ENCODE data around the gene CNPY4.
"Not testable (repeated sequence)": the region's sequence is repeated elsewhere in the genome, so short reads cannot be mapped to it uniquely, and the experiment has no call there.

Gene CNPY4

GRCh38 chr7:100122067-100122466, 2.6 kb downstream of the CNPY4 start:
- peak; percentile 88 for DNase-seq

- DNase-seq, result no peak
Measured at GRCh38 chr7:100122568-100122967, 3.1 kb downstream of the CNPY4 start.

GRCh38 chr7:100124301-100125230, 5.1 kb downstream of the CNPY4 start:
- no peak for DNase-seq

GRCh38 chr7:100126239-100126930, 7.0 kb downstream of the CNPY4 start:
- DNase-seq, result no peak

GRCh38 chr7:100126931-100127865, 7.8 kb downstream of the CNPY4 start, which contains the start of gene MBLAC1:
Gene MBLAC1, plus strand, starts transcription at chr7:100126967. Its CDS starts 429 bp downstream, at chr7:100127396.
- peak; percentile 76 for DNase-seq

GRCh38 chr7:100127866-100128636, 8.6 kb downstream of the CNPY4 start:
- DNase-seq, result no peak

GRCh38 chr7:100128637-100128963, 9.2 kb downstream of the CNPY4 start:
- DNase-seq, result no peak

GRCh38 chr7:100130220-100130607, 10.8 kb downstream of the CNPY4 start:
- DNase-seq, result not testable (repeated sequence)

- DNase-seq, result peak; percentile 24
Measured at GRCh38 chr7:100130608-100131453, 11.4 kb downstream of the CNPY4 start.

- DNase-seq, result no peak
Measured at GRCh38 chr7:100132126-100132525, 12.7 kb downstream of the CNPY4 start.

- DNase-seq, result no peak
Measured at GRCh38 chr7:100132697-100133151, 13.3 kb downstream of the CNPY4 start.

- DNase-seq, result no peak
Measured at GRCh38 chr7:100137851-100138760, 18.7 kb downstream of the CNPY4 start.

- no peak for DNase-seq
Measured at GRCh38 chr7:100141555-100141949, 22.1 kb downstream of the CNPY4 start.

GRCh38 chr7:100142461-100142860, 23.0 kb downstream of the CNPY4 start:
- DNase-seq, result no peak

- DNase-seq, result not testable (repeated sequence)
Measured at GRCh38 chr7:100146350-100146749, 26.9 kb downstream of the CNPY4 start.

- DNase-seq, result no peak
Measured at GRCh38 chr7:100147278-100147677, 27.8 kb downstream of the CNPY4 start.

- no peak for DNase-seq
Measured at GRCh38 chr7:100148225-100148558, 28.8 kb downstream of the CNPY4 start.

- peak; percentile 95 for DNase-seq
Measured at GRCh38 chr7:100148559-100149328, 29.3 kb downstream of the CNPY4 start, which contains the start of gene LAMTOR4. Gene LAMTOR4, plus strand, starts transcription at chr7:100148918. Its CDS starts 55 bp downstream, at chr7:100148973.

- DNase-seq, result no peak
Measured at GRCh38 chr7:100152404-100152803, 33.0 kb downstream of the CNPY4 start.

Measured in NCI-H510A (cell line).